Measurements from ENCODE around the gene PRSS35.
"Not testable (repeated sequence)": the region's sequence is repeated elsewhere in the genome, so short reads cannot be mapped to it uniquely, and the experiment has no call there.

PRSS35 gene

GRCh38 chr6:83546636-83547035, 34.3 kb downstream of the PRSS35 start:
- TF ChIP-seq CTCF (conservative IDR thresholded peaks at IDR 0.05; ENCODE audit: low read depth, low read length), result no peak
- DNase-seq (ENCODE audit: low read depth), result no peak
- H3K4me3 ChIP-seq (ENCODE audit: low read length), result no peak overlapping the region

- DNase-seq (ENCODE audit: low read depth), result not testable (repeated sequence)
These were observed 38.1 kb downstream of the PRSS35 start for GRCh38 chr6:83550482-83550881.

GRCh38 chr6:83551748-83552147, 39.4 kb downstream of the PRSS35 start:
- DNase-seq (ENCODE audit: low read depth); H3K4me3 ChIP-seq (ENCODE audit: low read length): not testable (repeated sequence)

More at GRCh38 chr6:83550482-83550881, 38.1 kb downstream of the PRSS35 start:
- not testable (repeated sequence) for H3K4me3 ChIP-seq (ENCODE audit: low read length)

- no peak for DNase-seq (ENCODE audit: low read depth)
- no peak for TF ChIP-seq CTCF (conservative IDR thresholded peaks at IDR 0.05; ENCODE audit: low read depth, low read length)
- no peak overlapping the region for H3K4me3 ChIP-seq (ENCODE audit: low read length)
These were observed 44.5 kb downstream of the PRSS35 start for GRCh38 chr6:83556871-83557270.

- H3K4me3 ChIP-seq (ENCODE audit: low read length), result no peak overlapping the region
- no peak for TF ChIP-seq CTCF (conservative IDR thresholded peaks at IDR 0.05; ENCODE audit: low read depth, low read length)
- DNase-seq (ENCODE audit: low read depth), result no peak
These were observed 46.6 kb downstream of the PRSS35 start for GRCh38 chr6:83558975-83559374.

GRCh38 chr6:83571663-83572185, 59.4 kb downstream of the PRSS35 start:
- not testable (repeated sequence) for DNase-seq (ENCODE audit: low read depth); H3K4me3 ChIP-seq (ENCODE audit: low read length)

GRCh38 chr6:83574783-83575182, 62.4 kb downstream of the PRSS35 start:
- no peak for TF ChIP-seq CTCF (conservative IDR thresholded peaks at IDR 0.05; ENCODE audit: low read depth, low read length)
- no peak for DNase-seq (ENCODE audit: low read depth)

More at GRCh38 chr6:83574783-83575182, 62.4 kb downstream of the PRSS35 start:
- H3K4me3 ChIP-seq (ENCODE audit: low read length), result no peak overlapping the region
